Stimulated activated naive CD4-positive, alpha-beta T cell treated with Interleukin-2 at 50 U/mL for 16 hours (primary cell): Measurements from ENCODE around the gene GPS1.

Source experiments
- DNase-seq: peaks from one replicate; lab custom pipeline; 2025; lab: John Stamatoyannopoulos, UW

Gene GPS1

DNA sequence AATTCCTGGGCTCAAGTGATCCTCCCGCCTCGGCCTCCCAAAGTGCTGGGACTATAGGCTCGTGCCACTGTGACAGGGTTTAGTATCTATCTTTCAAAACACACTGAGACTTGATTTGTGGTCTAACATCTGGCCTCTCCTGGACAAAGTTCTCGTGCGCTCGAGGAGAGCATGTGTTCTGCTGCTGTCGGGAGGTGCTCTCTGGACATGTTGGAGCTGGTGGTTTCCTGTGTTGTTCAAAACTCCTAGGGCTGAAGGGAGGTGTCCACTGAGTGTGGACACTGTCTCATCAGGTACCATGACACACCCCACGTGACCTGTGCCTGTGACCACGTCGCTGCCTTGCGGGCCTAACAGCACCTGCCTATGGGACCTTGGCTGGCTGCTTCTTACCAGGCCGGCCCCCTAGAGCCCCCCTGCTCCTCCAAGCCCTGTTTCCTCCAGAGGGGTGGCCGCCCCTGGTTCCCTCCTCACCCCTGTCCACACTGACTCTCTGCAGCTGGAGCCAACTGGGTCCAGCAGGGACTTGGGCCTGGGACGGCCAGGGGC lies 5.7 kb upstream of the GPS1 start:
- no peak for DNase-seq

DNA sequence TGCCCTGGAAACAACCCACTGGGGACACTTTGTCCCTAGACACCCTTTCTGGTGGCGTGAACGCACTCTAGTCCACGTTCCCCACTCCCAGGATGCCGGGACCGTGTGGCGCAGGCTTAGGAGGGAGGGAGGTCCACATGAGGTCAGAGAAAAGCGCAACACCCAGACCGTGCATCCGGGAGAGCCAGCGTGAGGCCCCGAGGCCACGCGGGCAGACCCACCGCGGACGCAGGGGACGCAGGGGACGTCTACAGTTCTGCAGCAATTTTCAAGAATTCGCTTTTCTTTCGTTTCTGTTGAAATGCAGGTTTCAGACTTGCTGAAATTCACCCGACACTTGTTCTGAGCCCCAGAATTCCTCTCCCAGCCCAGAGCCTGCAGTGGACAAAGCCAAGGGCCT lies 4.8 kb upstream of the GPS1 start:
- no peak for DNase-seq

DNA sequence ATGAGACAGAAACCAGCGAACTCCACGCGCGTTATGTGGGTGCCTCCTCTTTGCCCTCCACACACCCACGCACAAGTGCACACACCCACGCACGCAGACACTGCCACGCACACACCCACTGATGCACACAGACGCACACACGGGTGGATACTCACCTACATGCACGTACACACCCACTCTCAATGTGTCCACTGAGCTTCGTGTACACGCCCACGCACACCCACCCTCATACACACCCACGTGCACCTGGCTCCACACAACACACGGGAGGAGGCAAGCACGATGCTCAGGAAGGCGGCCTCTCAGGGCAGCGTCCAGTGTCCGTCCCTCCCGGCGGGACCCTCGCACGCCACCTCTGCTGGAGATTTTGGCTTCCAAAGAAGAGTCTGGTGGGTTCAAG lies 4.3 kb upstream of the GPS1 start:
- DNase-seq = no peak

DNA sequence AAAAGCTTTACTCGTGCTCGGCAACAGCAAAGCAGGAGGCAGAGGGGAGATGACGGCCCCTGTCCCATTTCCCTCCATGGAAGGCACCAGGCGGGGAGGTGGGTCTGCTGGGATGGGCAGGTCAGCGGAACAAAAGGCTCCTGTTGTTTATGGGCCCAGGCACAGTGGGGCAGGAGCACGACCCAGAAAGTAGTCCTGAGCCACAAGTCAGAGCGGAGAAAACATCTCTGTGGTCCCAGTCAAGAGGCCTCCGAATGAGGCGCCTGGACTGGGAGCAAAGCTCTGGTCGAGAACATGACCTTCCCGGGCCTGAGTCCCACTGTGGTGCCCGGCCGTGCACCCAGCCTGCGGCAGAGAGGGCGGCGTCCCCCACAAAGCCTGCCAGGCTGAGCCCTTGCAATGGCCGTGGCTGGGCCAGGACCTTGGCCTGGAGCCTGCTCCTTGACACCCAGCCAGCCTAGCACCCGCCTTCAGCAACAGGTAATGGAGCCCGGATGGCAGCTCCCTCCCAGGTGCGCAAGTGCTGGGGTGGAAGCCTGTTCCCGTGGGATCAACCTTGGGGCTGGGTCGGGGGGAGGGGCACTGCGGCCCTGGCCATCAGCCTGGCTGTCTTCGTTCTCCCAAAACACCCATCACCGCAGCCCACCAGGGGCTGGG lies 3.7 kb upstream of the GPS1 start:
- no peak for DNase-seq

DNA sequence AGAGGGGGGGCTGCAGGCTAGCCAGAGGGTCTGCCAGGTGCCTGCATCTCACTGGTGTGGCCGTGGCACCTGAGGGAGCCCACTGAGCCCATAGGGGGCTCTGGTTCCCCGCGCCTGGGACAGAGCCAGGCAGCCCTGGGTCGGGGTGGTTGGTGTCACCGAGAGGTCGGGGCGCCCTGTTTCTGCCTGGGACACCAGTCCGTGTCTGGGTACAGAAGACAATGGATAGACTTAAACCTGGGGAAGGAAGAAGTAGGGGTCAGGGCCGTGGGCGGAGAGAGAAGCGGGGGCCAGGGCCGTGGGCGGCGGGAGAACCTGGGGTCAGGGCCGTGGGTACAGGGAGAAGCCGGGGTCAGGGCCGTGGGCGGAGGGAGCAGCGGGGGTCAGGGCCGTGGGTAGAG lies 3.1 kb upstream of the GPS1 start:
- no peak for DNase-seq

DNA sequence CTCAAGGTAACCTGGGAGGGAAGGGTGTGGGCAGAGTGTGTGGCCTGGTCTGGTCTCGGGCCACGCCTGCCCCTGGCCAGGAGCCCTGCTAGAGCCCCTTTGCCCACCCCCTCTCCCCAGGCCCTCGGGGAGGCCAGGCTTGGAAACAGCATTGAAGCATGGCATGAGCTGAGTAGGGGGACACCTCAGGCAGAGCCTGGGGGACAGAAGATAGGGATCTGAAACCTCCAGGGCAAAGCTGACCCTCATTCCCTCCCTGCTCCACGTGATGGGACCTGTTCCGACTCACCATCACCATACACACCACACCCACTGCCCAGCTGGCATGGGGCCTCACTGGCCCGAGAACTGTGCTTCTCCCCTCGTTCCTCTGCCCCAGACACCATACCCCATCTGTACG lies 2.6 kb upstream of the GPS1 start:
- DNase-seq = no peak

DNA sequence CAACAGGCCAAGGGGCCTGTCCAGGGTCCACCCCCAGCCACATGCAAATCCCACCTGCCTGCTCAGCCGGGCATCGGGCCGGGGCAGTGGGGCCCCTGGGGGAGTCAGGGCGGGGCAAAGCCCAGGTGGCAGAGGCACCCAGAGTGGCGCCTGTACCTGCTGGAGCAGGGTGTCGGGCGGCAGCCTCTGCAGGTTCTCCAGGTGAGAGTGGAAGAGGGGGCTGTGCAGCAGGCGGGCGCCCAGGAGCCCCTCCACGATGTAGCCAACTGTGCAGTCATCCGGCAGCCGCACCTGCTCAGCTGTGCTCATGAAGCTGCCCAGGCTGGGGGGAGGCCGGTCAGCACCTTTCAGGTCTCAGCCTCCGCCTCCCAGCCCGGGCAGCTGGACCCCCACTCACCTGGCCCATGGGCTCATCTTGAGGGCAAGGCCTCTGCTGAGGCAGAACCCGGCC lies 2.2 kb upstream of the GPS1 start:
- no peak for DNase-seq

DNA sequence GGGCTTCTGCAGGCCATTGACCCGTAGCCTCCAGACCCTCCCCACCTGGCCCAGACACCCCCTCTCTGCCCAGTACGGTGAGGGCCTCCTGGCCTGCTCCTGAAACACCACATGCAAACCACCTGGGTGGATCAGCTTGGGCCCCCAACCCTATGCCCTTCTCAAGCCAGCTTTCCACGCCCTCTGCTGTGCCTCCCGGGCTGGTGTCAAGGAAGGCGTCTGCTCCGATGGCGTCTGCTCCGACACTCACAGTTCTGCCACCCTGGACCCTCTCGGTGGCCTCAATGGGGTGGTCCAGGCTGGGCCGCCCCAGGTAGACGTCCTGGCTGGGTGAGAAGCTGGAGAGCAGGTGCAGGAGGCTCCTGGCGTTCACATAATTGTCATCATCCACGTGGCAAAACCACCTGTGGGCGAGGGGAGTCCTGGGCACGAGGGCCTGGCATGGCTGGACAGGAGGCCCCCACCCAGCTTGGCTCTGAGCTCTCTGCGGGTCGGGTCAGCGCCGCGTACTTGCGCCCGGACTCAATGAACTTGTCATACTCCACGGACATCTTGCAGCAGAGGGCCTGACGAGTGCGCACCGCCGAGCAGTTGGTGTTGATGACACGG lies 1.4 kb upstream of the GPS1 start:
- no peak for DNase-seq

DNA sequence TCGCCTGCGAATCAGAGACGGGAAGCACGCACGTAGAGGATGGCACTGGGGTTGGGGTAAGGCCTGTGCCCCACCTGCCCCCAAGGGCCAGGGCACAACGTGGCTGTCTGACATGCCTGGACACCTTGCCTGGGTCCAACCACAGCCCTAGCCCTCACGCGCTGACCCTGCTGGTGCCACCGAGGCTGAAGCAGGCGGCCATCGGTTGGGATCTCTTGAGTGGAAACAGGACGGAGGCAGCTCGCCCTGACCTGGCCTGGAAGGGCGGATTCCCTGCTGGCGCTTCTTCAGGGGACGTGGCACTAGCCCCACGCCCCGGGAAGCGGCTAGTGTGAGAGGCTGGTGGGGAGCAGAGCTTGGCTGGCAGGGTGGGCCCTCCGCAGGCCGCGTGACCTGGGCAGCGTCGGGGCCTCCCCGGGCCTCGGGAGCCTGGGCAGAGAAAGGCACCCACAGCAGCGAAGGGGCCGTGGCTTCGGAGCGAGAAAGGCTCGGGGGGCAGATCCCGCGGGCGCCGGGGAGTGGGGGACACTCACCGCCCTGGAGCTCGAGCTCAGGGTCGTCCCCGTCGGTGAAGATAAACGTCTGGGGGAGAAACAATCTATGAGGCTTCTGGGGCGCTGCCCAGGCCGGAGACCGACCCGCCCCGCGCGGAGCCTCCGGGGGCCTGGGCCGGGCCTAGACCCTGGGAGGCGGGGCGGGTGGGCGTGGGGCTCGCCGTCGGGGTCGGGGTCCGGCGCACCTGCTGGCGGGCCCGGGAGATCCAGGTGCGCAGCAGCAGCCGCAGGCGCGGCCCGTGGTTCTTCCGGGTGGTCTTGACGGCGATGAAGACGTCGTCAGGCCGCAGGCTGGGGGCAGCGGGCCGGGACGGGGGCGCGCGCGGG lies 697 bp upstream of the GPS1 start:
- no peak for DNase-seq

DNA sequence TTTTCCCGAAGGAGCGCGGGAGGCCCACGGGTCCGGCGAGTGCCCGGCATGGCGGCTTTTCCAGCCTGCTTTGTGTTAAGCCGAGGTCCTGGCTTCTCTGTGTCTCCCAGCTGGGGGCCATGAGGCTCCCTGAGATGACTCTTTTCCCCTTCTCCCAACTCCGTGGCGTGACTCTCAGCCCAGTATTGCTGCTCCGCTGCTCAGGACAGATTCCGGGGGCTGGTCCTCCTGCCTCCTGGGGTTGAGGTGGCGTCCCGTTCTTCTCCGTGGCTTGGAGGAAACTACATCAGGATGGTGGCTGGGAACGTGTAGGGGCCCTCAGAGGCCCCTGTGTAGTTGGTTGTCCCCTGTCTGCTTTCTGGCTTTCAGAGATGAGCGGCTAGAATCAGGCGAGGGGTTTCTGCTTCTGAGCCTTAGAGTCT lies 951 bp downstream of the GPS1 start:
- no peak for DNase-seq

DNA sequence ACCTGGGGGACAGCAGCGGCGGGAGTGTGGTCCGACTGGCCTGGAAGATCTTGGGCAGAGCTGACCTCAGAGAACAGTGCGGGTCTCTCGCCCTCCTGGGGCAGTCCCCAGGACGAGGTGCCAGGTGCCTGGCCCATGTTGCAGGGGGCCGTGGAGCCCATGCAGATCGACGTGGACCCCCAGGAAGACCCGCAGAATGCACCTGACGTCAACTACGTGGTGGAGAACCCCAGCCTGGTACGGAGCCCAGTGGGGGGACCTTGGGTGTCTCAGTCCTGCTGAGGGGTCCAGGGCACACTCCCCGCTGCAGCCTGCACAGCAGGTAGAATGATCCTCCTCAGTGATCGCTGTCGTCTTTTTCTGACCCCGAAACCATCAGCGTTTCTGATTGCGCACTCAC lies 1.4 kb downstream of the GPS1 start:
- no peak for DNase-seq

DNA sequence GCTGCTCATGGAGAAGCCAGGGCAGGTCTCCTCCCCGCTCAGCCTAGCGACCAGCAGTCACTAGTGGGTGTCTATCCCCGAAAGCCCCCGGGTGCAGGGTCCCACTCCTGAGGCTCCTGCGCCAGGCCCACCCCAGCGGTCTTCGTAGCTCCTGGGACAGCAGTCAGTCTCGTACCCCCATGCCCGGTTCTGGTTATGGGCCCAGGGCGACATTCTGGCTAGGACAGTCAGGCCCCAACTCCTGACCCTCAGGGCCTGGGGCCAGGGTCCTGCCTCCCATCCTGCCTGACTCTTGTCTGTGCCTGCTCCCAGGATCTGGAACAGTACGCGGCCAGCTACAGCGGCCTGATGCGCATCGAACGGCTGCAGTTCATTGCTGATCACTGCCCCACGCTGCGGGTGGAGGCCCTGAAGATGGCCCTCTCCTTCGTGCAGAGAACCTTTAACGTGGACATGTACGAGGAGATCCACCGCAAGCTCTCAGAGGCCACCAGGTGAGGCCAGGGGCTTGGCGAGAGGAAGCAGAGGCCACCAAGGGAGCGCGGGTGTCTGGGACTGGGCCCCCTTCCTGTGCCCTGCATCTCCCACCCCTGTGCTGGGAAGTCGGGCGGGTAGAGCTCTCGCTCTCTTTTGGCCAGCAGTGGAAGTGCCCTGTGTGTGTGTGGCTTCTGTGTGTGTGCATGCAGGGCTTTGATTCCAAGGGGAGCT lies 2.0 kb downstream of the GPS1 start:
- no peak for DNase-seq

DNA sequence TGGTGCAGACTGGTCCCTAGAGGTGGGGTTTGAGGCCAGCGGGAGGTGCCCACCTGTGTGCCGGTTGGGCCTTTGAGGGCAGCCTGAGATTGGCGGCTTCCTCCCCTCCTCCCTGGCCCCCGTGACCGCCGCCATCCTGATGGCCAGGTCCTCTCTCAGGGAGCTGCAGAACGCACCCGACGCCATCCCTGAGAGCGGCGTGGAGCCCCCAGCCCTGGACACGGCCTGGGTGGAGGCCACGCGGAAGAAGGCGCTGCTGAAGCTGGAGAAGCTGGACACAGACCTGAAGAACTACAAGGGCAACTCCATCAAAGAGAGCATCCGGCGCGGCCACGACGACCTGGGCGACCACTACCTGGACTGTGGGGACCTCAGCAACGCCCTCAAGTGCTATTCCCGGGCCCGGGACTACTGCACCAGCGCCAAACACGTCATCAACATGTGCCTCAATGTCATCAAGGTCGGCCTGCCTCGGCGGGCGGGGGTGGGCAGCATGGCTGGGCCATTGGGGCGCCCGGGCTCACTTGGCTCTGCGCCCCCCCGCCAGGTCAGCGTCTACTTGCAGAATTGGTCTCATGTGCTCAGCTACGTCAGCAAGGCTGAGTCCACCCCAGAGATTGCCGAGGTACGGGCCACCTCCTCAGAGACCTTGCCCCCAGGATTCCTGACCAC lies 2.8 kb downstream of the GPS1 start:
- DNase-seq = no peak

DNA sequence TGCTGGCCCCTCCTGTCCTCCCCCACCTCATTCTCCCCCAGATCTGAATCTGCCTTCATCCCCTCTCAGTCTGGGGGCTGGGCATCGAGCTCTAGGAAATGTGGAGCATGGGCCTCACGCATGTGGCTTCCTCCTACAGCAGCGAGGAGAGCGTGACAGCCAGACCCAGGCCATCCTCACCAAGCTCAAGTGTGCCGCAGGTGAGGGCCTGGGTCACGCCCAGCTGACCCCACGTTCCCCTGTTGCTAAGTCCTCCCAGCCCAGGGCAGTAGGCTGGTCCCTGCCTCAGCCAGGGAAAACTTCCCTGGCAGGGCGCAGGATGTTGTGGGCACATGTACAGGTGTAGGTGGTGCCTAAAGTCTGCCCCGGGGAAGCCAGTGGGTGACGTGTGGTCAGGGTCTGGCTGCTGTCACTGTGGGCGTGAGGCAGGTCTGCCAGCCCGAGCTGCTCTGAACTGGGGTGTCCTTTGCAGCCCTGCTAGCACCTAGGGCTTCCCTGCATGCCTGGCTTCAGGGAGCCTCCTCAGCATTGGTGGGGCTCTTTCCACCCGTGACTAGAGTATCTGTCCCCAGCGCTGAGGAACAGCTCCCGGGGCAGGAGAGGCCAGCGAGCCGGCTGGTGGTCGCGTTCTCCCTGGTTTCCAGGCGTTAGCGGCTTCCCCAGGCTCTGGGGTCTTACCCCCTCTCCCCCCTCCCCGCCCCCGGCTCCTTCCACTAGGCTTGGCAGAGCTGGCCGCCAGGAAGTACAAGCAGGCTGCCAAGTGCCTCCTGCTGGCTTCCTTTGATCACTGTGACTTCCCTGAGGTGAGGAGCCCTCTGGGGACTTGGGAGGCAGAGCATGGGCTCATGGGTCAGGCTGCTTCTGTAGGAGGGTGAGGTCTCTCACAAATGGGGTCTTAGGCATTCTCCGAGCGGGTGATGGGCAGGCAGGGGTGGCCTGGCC lies 3.6 kb downstream of the GPS1 start:
- DNase-seq = no peak

DNA sequence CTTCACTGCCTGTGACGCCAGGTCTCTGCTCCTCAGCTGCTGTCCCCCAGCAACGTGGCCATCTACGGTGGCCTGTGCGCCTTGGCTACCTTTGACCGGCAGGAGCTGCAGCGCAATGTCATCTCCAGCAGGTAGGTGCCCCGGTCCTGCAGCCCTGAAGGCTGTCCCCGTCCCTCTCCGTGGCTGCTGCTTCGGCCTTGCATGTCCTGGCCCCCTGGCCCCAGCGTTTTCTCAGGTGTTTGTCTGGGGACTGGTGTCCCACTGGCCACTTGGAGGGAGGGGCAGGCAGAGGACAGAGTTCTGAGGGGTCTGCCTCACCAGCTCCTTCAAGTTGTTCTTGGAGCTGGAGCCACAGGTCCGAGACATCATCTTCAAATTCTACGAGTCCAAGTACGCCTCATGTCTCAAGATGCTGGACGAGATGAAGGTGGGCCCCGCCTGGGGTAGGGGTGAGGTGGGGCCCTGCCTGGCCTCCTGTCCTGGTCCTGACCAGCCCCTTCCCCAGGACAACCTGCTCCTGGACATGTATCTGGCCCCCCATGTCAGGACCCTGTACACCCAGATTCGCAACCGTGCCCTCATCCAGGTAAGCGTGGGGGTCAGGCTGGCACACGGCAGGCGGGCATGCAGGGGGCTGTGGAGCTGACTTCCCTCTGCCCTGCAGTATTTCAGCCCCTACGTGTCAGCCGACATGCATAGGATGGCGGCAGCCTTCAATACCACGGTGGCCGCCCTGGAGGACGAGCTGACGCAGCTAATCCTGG lies 4.4 kb downstream of the GPS1 start:
- DNase-seq = no peak

DNA sequence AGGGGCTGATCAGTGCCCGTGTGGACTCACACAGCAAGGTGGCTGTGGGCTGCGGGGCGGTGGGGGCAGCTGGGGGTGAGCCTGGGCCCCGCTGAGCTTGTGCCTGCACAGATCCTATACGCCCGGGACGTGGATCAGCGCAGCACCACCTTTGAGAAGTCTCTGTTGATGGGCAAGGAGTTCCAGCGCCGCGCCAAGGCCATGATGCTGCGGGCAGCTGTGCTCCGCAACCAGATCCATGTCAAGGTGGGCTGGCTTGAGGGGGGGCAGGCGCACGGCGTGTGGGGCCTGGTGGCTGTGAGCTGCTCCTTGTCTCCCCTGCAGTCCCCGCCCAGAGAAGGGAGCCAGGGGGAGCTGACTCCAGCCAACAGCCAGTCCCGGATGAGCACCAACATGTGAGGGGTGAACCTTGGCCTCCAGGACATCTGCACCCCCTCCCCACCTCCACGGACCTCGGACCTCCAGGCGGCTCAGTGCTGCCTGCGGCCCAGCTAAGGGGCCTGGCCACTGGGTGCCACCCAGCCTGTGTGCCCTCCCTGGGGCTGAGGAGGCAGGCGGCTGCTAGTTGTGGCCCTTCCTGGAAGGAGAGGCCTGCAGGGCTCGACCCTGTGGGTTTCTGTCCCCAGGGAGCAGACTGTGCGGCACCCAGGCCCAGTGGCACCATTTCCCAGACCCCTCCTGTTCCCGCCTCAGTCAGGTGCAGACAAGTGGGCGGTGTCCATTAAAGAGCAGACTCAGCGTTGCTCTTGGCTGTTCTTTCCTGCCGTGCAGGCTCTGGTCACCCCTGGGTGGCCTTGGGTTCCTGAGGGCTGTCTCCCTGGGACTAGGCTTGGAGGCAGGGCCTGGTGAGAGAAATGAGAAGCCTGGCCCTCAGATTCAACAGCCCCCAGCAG lies 5.3 kb downstream of the GPS1 start:
- no peak for DNase-seq

DNA sequence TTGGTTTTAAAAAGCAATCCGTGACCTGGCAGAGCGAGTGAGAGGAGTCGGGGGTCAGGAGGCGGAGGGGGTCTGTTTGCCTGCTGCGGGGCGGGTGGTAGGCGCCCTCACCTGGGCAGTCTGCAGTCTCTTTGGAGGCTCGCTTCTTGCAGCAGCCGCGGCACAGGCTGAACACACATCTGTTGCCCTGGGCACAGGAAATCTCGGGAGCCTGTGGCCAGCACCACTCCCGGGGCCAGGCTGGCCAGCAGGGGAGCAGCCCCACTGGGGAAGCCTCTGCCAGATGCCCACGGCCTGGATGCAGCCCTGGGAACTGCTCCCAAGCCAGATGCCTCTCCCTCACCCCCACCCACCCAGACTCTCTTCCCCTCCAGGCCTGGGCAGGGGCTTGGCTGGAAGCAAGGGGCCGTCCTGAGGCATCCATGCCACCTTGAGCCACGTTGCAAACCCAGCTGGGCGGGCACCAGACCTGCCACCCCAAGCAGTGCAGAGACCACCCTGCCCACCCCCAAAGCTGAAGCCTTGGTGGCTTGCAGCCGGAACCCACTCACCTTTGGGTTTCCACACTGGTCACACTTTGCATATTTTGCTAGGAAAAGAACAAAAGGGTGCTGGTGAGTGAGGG lies 6.6 kb downstream of the GPS1 start:
- DNase-seq = no peak

DNA sequence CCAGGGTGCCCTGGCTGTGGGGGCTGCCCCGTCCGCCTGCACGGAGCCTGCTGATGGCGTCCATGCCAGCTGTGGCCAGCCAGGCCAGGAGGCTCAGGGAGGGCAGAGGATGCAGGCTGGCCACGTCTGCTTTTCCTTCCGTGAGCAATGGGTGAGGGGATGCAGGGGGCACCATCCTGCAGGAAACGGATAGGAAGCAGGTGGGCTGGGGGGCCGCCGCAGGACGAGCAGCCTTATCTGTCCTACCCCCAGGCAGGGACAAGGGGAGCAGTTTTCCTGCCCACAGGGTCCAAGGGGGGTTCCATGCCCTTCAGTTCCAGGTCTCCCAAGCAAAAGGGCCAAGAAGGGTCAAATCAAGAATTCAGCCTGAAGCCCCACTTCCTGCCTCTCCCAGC lies 7.2 kb downstream of the GPS1 start:
- no peak for DNase-seq
